Mesothelial cell of epicardium (in vitro differentiated cells): ENCODE measurements around the gene ETV7. TPM values are rescaled to one million over a fixed set of nuclear protein-coding genes. Genes with fewer than 3 reads are reported as not detected.

Experiments
- DNase-seq, 2 experiments: peaks; one replicate each; pipeline ENCODE4 v3.0.0; 2021; ENCODE audit warnings: low spot score in 2 of 2; ENCODE audit not compliant: unreplicated experiment in 2 of 2
- H3K27ac Mint-ChIP-seq: 2 replicates; pipeline ENCODE4 v1.8.0; 2021; ENCODE audit warnings: mixed read lengths
- H3K27me3 Mint-ChIP-seq: 2 replicates; pipeline ENCODE4 v1.8.0; 2021; ENCODE audit warnings: low read depth, mixed read lengths
- H3K36me3 Mint-ChIP-seq: 2 replicates; pipeline ENCODE4 v1.8.0; 2021; ENCODE audit warnings: mixed read lengths
- H3K4me1 Mint-ChIP-seq: 2 replicates; pipeline ENCODE4 v1.8.0; 2021; ENCODE audit warnings: mixed read lengths
- H3K4me3 Mint-ChIP-seq: 2 replicates; pipeline ENCODE4 v1.8.0; 2021; ENCODE audit warnings: mild to moderate bottlenecking, moderate library complexity, mixed read lengths
- H3K9me3 Mint-ChIP-seq: 2 replicates; pipeline ENCODE4 v1.8.0; 2021; ENCODE audit warnings: mixed read lengths
- CTCF ChIP-seq: fragments of 200-600 bp; sonication (generic); IDR thresholded peaks from one replicate; pipeline ENCODE4 v1.5.0; 2021; ENCODE audit warnings: antibody characterized with exemption; ENCODE audit not compliant: unreplicated experiment
- total RNA-seq: library from RNA; stranded (reverse); gene quantifications from 3 replicates; pipeline ENCODE4 v1.2.1, GENCODE V29; 2021

Gene ETV7
- total RNA-seq, 1 donor from 2014 or later = 0.47 TPM

DNA sequence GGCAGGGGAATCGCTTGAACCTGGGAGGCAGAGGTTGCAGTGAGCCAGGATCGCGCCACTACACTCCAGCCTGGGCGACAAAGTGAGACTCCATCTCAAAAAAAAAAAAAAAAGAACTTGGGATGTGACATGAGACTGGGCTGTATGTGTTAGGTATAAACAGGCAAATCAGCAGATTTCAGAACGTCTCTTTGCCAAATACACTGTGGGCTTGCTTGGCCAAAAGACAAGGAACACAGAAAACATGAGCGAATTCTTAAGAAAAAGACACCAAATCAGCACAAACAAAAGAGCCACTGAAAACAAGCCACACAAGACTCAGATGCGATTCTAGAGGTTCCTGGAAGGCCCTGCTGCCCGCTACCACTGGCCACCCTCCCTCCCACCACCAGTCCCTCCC is 12.5 kb downstream of the ETV7 start:
- no peak overlapping the region for H3K27ac Mint-ChIP-seq
- H3K9me3 Mint-ChIP-seq = no peaks in the 10 kb centered on the region
- H3K4me1 Mint-ChIP-seq = peaks cover 15% of the 10 kb centered on the region
- no peak for TF ChIP-seq CTCF
- no peak for DNase-seq
- H3K27me3 Mint-ChIP-seq = peaks cover 7% of the 10 kb centered on the region
- H3K4me3 Mint-ChIP-seq = no peak overlapping the region
- H3K36me3 Mint-ChIP-seq = no peaks in the 10 kb centered on the region

- no peaks in the 10 kb centered on the region for H3K36me3 Mint-ChIP-seq
Measured at GRCh38 chr6:36374194-36374593, 13.3 kb downstream of the ETV7 start.

GRCh38 chr6:36373368-36374019 is 14.0 kb downstream of the ETV7 start:
- TF ChIP-seq CTCF = no peak
- H3K4me3 Mint-ChIP-seq = no peak overlapping the region
- no peaks in the 10 kb centered on the region for H3K9me3 Mint-ChIP-seq
- H3K27ac Mint-ChIP-seq = no peak overlapping the region
- H3K36me3 Mint-ChIP-seq = no peaks in the 10 kb centered on the region
- H3K27me3 Mint-ChIP-seq = peaks cover 7% of the 10 kb centered on the region
- DNase-seq = no peak
- peaks cover 22% of the 10 kb centered on the region for H3K4me1 Mint-ChIP-seq

More at GRCh38 chr6:36374194-36374593, 13.3 kb downstream of the ETV7 start:
- no peak for DNase-seq
- Mint-ChIP-seq H3K9me3 (no peaks in the 10 kb centered on the region), H3K4me1 (peaks cover 22% of the 10 kb centered on the region), H3K4me3 (no peak overlapping the region), H3K27ac (no peak overlapping the region), H3K27me3 (peaks cover 7% of the 10 kb centered on the region)
- TF ChIP-seq CTCF = no peak

GRCh38 chr6:36372088-36372487 is 15.4 kb downstream of the ETV7 start:
- H3K36me3 Mint-ChIP-seq = no peaks in the 10 kb centered on the region
- no peak for TF ChIP-seq CTCF
- no peak for DNase-seq
- peaks cover 22% of the 10 kb centered on the region for H3K4me1 Mint-ChIP-seq
- H3K4me3 Mint-ChIP-seq = no peak overlapping the region
- H3K27ac Mint-ChIP-seq = no peak overlapping the region
- H3K9me3 Mint-ChIP-seq = no peaks in the 10 kb centered on the region
- H3K27me3 Mint-ChIP-seq = peaks cover 7% of the 10 kb centered on the region

DNA sequence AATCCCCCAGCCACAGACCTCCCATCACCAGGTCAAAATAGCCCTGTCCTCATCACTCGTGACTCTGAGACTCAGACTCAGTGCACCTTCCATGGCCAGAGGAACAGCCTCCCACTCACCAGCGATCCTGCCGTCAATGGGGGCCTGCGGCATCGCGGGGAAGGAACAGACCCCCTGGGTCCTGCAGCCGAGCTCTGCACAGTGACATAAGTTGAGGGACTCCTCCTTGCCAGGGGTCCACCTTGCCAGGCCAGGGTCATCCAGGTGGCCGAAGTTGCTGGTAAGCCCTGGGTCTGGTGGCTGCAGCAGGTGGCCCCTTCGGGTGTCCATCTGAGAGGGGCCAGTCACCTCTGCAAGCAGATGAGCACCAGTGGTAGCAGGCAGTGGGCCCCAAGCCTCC is 16.3 kb downstream of the ETV7 start:
- Mint-ChIP-seq H3K27ac (no peak overlapping the region), H3K9me3 (no peaks in the 10 kb centered on the region), H3K27me3 (peaks cover 7% of the 10 kb centered on the region), H3K4me1 (peaks cover 22% of the 10 kb centered on the region), H3K4me3 (no peak overlapping the region), H3K36me3 (no peaks in the 10 kb centered on the region)
- no peak for TF ChIP-seq CTCF
- no peak for DNase-seq
